H9 (cell line): ENCODE results near the gene FCF1. TPM values are rescaled to one million over a fixed set of nuclear protein-coding genes. Genes with fewer than 3 reads are reported as not detected.

ENCODE experiments used
- DNase-seq: peaks from one replicate; pipeline ENCODE4 v3.0.0-alpha.2; 2017
- H2AFZ ChIP-seq: one replicate; pipeline ENCODE4 v1.6.1; 2013; ENCODE audit warnings: mild to moderate bottlenecking, low read length, control low read depth, moderate library complexity
- H2AK5ac ChIP-seq: 2 replicates; pipeline ENCODE4 v1.6.1; 2013; ENCODE audit warnings: low read length, control low read depth, mixed read lengths; ENCODE audit not compliant: insufficient read length
- H2BK120ac ChIP-seq: one replicate; pipeline ENCODE4 v1.6.1; 2013; ENCODE audit warnings: low read depth, mild to moderate bottlenecking, low read length, control low read depth, inconsistent platforms; ENCODE audit not compliant: poor library complexity, severe bottlenecking
- H2BK12ac ChIP-seq: 2 replicates; pipeline ENCODE4 v1.6.1; 2013; ENCODE audit warnings: low read length, control low read depth, mixed read lengths, low read depth; ENCODE audit not compliant: insufficient read length
- H2BK15ac ChIP-seq: 2 replicates; pipeline ENCODE4 v1.6.1; 2013; ENCODE audit warnings: low read depth, low read length, control low read depth
- H2BK20ac ChIP-seq: one replicate; pipeline ENCODE4 v1.6.1; 2013; ENCODE audit warnings: low read depth, mild to moderate bottlenecking, low read length, control low read depth, inconsistent platforms; ENCODE audit not compliant: poor library complexity, severe bottlenecking
- H2BK5ac ChIP-seq: 2 replicates; pipeline ENCODE4 v1.6.1; 2013; ENCODE audit warnings: low read length, control low read depth, mixed read lengths; ENCODE audit not compliant: insufficient read length
- H3K14ac ChIP-seq: 2 replicates; pipeline ENCODE4 v1.6.1; 2013; ENCODE audit warnings: low read length, control low read depth; ENCODE audit not compliant: insufficient read depth
- H3K18ac ChIP-seq: 2 replicates; pipeline ENCODE4 v1.6.1; 2013; ENCODE audit warnings: low read depth, mild to moderate bottlenecking, mixed read lengths, low read length, control low read depth; ENCODE audit not compliant: insufficient read length
- H3K23ac ChIP-seq: 2 replicates; pipeline ENCODE4 v1.6.1; 2013; ENCODE audit warnings: low read length, control low read depth, mixed read lengths, low read depth; ENCODE audit not compliant: insufficient read length
- H3K23me2 ChIP-seq: 2 replicates; pipeline ENCODE4 v1.6.1; 2013; ENCODE audit warnings: low read depth, mild to moderate bottlenecking, mixed read lengths, low read length, control low read depth; ENCODE audit not compliant: insufficient read length, poor library complexity, severe bottlenecking
- H3K27ac ChIP-seq: 2 replicates; pipeline ENCODE4 v1.5.1; 2013; ENCODE audit warnings: low read length, control low read depth, mixed read lengths, low read depth; ENCODE audit not compliant: insufficient read length
- H3K27me3 ChIP-seq: 2 replicates; pipeline ENCODE4 v1.6.1; 2013; ENCODE audit warnings: low read length, control low read depth, inconsistent platforms; ENCODE audit not compliant: insufficient read depth
- H3K4ac ChIP-seq: 2 replicates; pipeline ENCODE4 v1.6.1; 2013; ENCODE audit warnings: low read depth, mild to moderate bottlenecking, control low read depth, inconsistent platforms, low read length, moderate library complexity
- H3K4me1 ChIP-seq: 2 replicates; pipeline ENCODE4 v1.6.1; 2013; ENCODE audit warnings: low read length, control low read depth, inconsistent platforms; ENCODE audit not compliant: insufficient read depth
- H3K4me2 ChIP-seq: 2 replicates; pipeline ENCODE4 v1.6.1; 2013; ENCODE audit warnings: low read length, control low read depth, mixed read lengths; ENCODE audit not compliant: insufficient read length, insufficient read depth
- H3K56ac ChIP-seq: 2 replicates; pipeline ENCODE4 v1.6.1; 2013; ENCODE audit warnings: low read depth, mild to moderate bottlenecking, mixed read lengths, low read length, control low read depth; ENCODE audit not compliant: insufficient read length
- H3K79me1 ChIP-seq: 2 replicates; pipeline ENCODE4 v1.6.1; 2013; ENCODE audit warnings: low read depth, mild to moderate bottlenecking, moderate library complexity, low read length, control low read depth, inconsistent platforms; ENCODE audit not compliant: insufficient read depth, poor library complexity, severe bottlenecking
- H3K79me2 ChIP-seq: 2 replicates; pipeline ENCODE4 v1.6.1; 2013; ENCODE audit warnings: low read length, control low read depth, inconsistent platforms; ENCODE audit not compliant: insufficient read depth
- H3K9ac ChIP-seq: 2 replicates; pipeline ENCODE4 v1.6.1; 2013; ENCODE audit warnings: low read length, control low read depth, mixed read lengths; ENCODE audit not compliant: insufficient read length; ENCODE audit errors: extremely low read depth
- H3K9me3 ChIP-seq: one replicate; pipeline ENCODE4 v1.6.1; 2013; ENCODE audit warnings: low read depth, low read length, inconsistent platforms; ENCODE audit not compliant: control insufficient read depth
- H3T11ph ChIP-seq: one replicate; pipeline ENCODE4 v1.6.1; 2013; ENCODE audit warnings: mild to moderate bottlenecking, low read length, control low read depth, inconsistent platforms
- H4K20me1 ChIP-seq: one replicate; pipeline ENCODE4 v1.6.1; 2013; ENCODE audit not compliant: control insufficient read depth, insufficient read length, insufficient read depth
- H4K5ac ChIP-seq: 2 replicates; pipeline ENCODE4 v1.6.1; 2013; ENCODE audit warnings: low read depth, mild to moderate bottlenecking, mixed read lengths, low read length, control low read depth; ENCODE audit not compliant: insufficient read length
- H4K8ac ChIP-seq: replicated peaks from 2 replicates; pipeline ENCODE4 v1.6.1; 2013; ENCODE audit warnings: low read length, control low read depth, mixed read lengths, low read depth; ENCODE audit not compliant: insufficient read length
- H4K91ac ChIP-seq: 2 replicates; pipeline ENCODE4 v1.6.1; 2013; ENCODE audit warnings: low read depth, mild to moderate bottlenecking, moderate library complexity, mixed read lengths, low read length, control low read depth; ENCODE audit not compliant: insufficient read length
- H3K27ac Mint-ChIP-seq, 3 experiments: 2 replicates in 2 of 3; 3 replicates in 1 of 3; pipeline ENCODE4 v1.8.0; 2020 to 2021; ENCODE audit warnings: mixed read lengths in 3 of 3, mild to moderate bottlenecking in 1 of 3, moderate library complexity in 1 of 3
- H3K27me3 Mint-ChIP-seq: 2 replicates; pipeline ENCODE4 v1.8.0; 2021; ENCODE audit warnings: low read depth, mild to moderate bottlenecking, moderate library complexity, mixed read lengths
- H3K36me3 Mint-ChIP-seq, 3 experiments: 2 replicates in 2 of 3; 3 replicates in 1 of 3; pipeline ENCODE4 v1.8.0; 2020 to 2021; ENCODE audit warnings: low read depth in 3 of 3, mixed read lengths in 3 of 3; ENCODE audit not compliant: insufficient read depth in 1 of 3
- H3K4me1 Mint-ChIP-seq, 2 experiments: 2 replicates each; pipeline ENCODE4 v1.8.0; 2020; ENCODE audit warnings: mixed read lengths in 2 of 2
- H3K4me3 Mint-ChIP-seq, 2 experiments: 2 replicates in 1 of 2; 3 replicates in 1 of 2; pipeline ENCODE4 v1.8.0; 2020 to 2021; ENCODE audit warnings: mild to moderate bottlenecking in 2 of 2, mixed read lengths in 2 of 2, moderate library complexity in 1 of 2
- H3K9me3 Mint-ChIP-seq, 2 experiments: 2 replicates in 1 of 2; 3 replicates in 1 of 2; pipeline ENCODE4 v1.8.0; 2020; ENCODE audit warnings: mild to moderate bottlenecking in 2 of 2, mixed read lengths in 2 of 2, moderate library complexity in 1 of 2
- WGBS: extraction: QIAGEN DNeasy Blood & Tissue Kit; methylation state at CpG from one replicate; pipeline ENCODE4 v1.1.7; 2013; ENCODE audit warnings: missing lambda C conversion rate, low lambda C conversion rate, mixed read lengths; ENCODE audit not compliant: insufficient read length; ENCODE audit errors: extremely low coverage; 5-methylcytosine and 5-hydroxymethylcytosine counted together
- total RNA-seq: library from RNA; stranded (reverse); gene quantifications from 2 replicates; pipeline ENCODE4 v1.2.1, GENCODE V29; 2021
- TF ChIP-seq, protein P1 (sequence below): fragments of 200-600 bp; sonication (generic); conservative IDR thresholded peaks from 3 replicates; pipeline ENCODE4 v1.8.0; 2021; ENCODE audit warnings: antibody characterized with exemption, mild to moderate bottlenecking

FCF1 gene
- total RNA-seq, 1 experiment from 2014 or later = 87.7 TPM

DNA sequence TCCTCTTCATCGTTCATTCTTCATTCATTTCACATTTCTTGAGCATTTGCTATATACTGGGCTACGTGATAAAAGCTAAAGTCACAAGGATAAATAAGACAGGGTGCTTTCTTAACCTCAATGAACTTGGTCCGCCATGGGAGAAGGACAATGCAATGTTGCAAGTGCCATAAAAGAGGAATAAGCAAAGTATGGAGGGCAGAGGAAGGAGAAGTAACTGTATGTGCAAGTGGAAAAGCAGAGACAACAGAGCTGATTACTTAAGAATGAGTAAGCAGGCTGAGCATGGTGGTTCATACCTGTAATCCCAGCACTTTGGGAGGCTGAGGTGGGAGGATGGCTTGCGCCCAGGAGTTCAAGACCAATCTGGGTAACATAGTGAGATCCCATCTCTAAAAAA lies 14.5 kb upstream of the FCF1 start:
- H3K4me3 Mint-ChIP-seq = no peak overlapping the region
- Histone ChIP-seq H3K9me3 (no peaks in the 10 kb centered on the region), H3K4ac (no peak overlapping the region), H3K27me3 (no peaks in the 10 kb centered on the region), H3K14ac (no peak overlapping the region), H4K20me1 (no peaks in the 10 kb centered on the region), H3K4me2 (no peak overlapping the region), H3K9ac (no peak overlapping the region), H3K23ac (no peak overlapping the region), H3K18ac (no peak overlapping the region), H2BK12ac (no peak overlapping the region), H4K5ac (no peak overlapping the region), H2BK5ac (no peak overlapping the region), H3K4me1 (no peaks in the 10 kb centered on the region), H3K79me1 (peaks cover 3% of the 10 kb centered on the region), H2AFZ (no peak overlapping the region), H3T11ph (no peak overlapping the region), H4K91ac (no peak overlapping the region), H2BK20ac (no peak overlapping the region), H3K56ac (no peak overlapping the region), H2BK120ac (no peak overlapping the region), H3K27ac (no peak overlapping the region), H2BK15ac (no peak overlapping the region), H3K79me2 (peaks cover 5% of the 10 kb centered on the region; the same call in 1 of the 2 replicates), H3K23me2 (no peaks in the 10 kb centered on the region), H4K8ac (no peak overlapping the region), H2AK5ac (no peak overlapping the region)
- WGBS = no CpG with 5 or more reads among the region's 4 CpGs
- H3K36me3 Mint-ChIP-seq = peaks cover 24 to 34% (median 28%) of the 10 kb centered on the region in 3 experiments
- TF ChIP-seq, protein P1, sequence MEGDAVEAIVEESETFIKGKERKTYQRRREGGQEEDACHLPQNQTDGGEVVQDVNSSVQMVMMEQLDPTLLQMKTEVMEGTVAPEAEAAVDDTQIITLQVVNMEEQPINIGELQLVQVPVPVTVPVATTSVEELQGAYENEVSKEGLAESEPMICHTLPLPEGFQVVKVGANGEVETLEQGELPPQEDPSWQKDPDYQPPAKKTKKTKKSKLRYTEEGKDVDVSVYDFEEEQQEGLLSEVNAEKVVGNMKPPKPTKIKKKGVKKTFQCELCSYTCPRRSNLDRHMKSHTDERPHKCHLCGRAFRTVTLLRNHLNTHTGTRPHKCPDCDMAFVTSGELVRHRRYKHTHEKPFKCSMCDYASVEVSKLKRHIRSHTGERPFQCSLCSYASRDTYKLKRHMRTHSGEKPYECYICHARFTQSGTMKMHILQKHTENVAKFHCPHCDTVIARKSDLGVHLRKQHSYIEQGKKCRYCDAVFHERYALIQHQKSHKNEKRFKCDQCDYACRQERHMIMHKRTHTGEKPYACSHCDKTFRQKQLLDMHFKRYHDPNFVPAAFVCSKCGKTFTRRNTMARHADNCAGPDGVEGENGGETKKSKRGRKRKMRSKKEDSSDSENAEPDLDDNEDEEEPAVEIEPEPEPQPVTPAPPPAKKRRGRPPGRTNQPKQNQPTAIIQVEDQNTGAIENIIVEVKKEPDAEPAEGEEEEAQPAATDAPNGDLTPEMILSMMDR = no peak
- H3K27me3 Mint-ChIP-seq = no peaks in the 10 kb centered on the region
- peaks cover 16 to 22% of the 10 kb centered on the region in 2 experiments for H3K9me3 Mint-ChIP-seq
- H3K4me1 Mint-ChIP-seq = no peaks in the 10 kb centered on the region
- H3K27ac Mint-ChIP-seq = no peak overlapping the region; a peak in 1 of 7 replicates
- DNase-seq = no peak
